Thoracic aorta (tissue), 2 donors: Measurements from ENCODE around the gene TEF. TPM values are rescaled to one million over a fixed set of nuclear protein-coding genes. Genes with fewer than 3 reads are reported as not detected.

ENCODE experiments used
- ATAC-seq: fragments of 150-250 bp; one replicate; pipeline ENCODE4 v1.8.0; 2017; ENCODE audit warnings: low read depth; ENCODE audit not compliant: insufficient number of reproducible peaks, low FRiP score
- DNase-seq: peaks from one replicate; pipeline ENCODE4 v3.0.0-alpha.2; 2020; ENCODE audit warnings: low spot score
- H3K27ac ChIP-seq, 2 donors: fragments of 200-600 bp; sonication (generic); 1 replicate in 1 of 2; 2 replicates in 1 of 2; pipeline ENCODE4 v1.5.1; 2016; ENCODE audit warnings: mild to moderate bottlenecking in 2 of 2, moderate library complexity in 2 of 2
- H3K27me3 ChIP-seq: fragments of 200-600 bp; sonication (generic); replicated peaks from 2 replicates; pipeline ENCODE4 v1.6.0; 2016; ENCODE audit warnings: mild to moderate bottlenecking; ENCODE audit not compliant: insufficient read depth
- H3K36me3 ChIP-seq: fragments of 200-600 bp; sonication (generic); one replicate; pipeline ENCODE4 v1.5.1; 2016
- H3K4me1 ChIP-seq, 2 donors: fragments of 200-600 bp; sonication (generic); 1 replicate in 1 of 2; 2 replicates in 1 of 2; pipeline versions ENCODE4 v1.5.1 to v1.6.0; 2016; ENCODE audit warnings: low read depth in 2 of 2, mild to moderate bottlenecking in 1 of 2; ENCODE audit not compliant: control insufficient read depth in 1 of 2
- H3K4me3 ChIP-seq: fragments of 200-600 bp; sonication (generic); 2 replicates; pipeline ENCODE4 v1.5.1; 2016; ENCODE audit warnings: mild to moderate bottlenecking
- H3K9me3 ChIP-seq: fragments of 200-600 bp; sonication (generic); 2 replicates; pipeline ENCODE4 v1.5.1; 2016
- total RNA-seq, 2 donors: library from RNA; depleted of rRNA; stranded (reverse); fragments of >200 nt; gene quantifications; one replicate each; pipeline versions ENCODE4 v1.1.0 to v1.2.3, GENCODE V29; 2016
- TF ChIP-seq, protein P1 (sequence below): fragments of 200-600 bp; sonication (generic); IDR thresholded peaks from one replicate; pipeline ENCODE4 v1.5.1; 2019; ENCODE audit warnings: antibody characterized with exemption

Gene TEF
- total RNA-seq, 2 donors from 2014 or later = 21.4 to 23.1 TPM

DNA sequence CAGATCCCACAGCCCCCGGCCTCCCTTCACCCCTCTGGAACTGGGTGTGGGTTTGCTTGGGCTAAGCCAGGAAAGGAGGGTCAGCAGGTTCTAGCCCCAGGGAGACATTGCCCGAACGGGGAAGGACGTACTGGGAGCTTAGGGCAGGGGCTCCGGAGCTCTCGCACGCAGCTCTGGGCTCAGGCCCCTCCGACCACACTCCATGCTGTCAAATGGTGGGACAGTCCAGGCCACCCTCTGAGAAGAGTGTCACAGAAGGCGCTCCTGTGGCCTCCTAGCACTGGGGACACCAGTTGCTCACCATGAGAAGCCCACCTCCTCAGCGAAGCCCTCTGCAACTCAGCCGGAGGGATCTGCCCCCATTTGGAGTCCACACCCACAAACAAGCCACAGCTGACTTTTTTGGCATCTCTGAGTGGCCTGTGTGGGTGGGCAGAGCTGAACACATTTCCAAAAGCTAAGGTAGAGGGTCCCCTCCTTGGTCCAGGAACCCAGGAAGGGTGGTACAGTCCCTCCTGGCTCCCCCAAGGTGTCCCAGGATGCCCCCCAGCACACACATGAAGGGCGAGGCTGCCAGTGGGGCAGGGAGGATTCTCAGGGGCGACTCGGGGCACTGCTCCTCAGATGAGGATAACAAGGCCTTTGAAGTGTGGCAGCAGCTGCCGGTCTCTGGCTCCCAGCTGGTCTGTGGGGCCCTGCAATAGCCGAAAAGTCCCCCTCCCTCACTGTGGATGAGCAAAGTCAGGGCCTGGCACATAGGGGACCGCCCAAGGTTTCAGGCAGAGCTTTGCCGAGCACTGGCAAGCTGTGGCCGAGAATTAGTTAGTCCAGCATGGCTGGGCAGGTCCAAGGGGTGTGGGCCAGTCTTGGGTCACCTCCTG, 13.0 kb upstream of the TEF start:
- ATAC-seq = no peak
- TF ChIP-seq, protein P1, sequence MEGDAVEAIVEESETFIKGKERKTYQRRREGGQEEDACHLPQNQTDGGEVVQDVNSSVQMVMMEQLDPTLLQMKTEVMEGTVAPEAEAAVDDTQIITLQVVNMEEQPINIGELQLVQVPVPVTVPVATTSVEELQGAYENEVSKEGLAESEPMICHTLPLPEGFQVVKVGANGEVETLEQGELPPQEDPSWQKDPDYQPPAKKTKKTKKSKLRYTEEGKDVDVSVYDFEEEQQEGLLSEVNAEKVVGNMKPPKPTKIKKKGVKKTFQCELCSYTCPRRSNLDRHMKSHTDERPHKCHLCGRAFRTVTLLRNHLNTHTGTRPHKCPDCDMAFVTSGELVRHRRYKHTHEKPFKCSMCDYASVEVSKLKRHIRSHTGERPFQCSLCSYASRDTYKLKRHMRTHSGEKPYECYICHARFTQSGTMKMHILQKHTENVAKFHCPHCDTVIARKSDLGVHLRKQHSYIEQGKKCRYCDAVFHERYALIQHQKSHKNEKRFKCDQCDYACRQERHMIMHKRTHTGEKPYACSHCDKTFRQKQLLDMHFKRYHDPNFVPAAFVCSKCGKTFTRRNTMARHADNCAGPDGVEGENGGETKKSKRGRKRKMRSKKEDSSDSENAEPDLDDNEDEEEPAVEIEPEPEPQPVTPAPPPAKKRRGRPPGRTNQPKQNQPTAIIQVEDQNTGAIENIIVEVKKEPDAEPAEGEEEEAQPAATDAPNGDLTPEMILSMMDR = no peak
- Histone ChIP-seq H3K9me3 (no peaks in the 10 kb centered on the region), H3K4me1 (peaks cover 22 to 33% of the 10 kb centered on the region in 2 donors), H3K27ac (peak overlapping the region; percentile 13 to 35), H3K27me3 (no peaks in the 10 kb centered on the region), H3K4me3 (peak overlapping the region; percentile 75), H3K36me3 (no peaks in the 10 kb centered on the region)
- DNase-seq = no peak

DNA sequence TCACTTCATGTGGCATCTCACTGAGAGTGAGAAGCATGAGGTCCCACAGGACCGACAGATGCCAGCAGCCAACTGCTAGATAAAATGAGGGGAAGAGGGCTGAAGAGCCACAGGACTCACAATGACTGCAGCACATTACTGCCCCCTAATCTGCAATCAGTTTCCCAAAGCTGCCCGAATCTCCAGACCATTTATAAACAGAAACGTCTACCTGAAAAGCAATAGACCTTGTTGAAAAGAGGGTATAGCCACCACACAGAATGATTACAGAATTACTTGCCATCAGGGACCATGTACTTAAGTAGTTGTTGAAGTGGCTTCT, 12.4 kb upstream of the TEF start:
- peak overlapping the region; percentile 75 for H3K4me3 ChIP-seq
- H3K4me1 ChIP-seq = peaks cover 22 to 33% of the 10 kb centered on the region in 2 donors
- ATAC-seq = no peak
- DNase-seq = no peak
- TF ChIP-seq, protein P1 = no peak
- H3K36me3 ChIP-seq = no peaks in the 10 kb centered on the region
- peak overlapping the region in 1 of 2 donors; percentile 35 for H3K27ac ChIP-seq
- H3K9me3 ChIP-seq = no peaks in the 10 kb centered on the region
- H3K27me3 ChIP-seq = no peaks in the 10 kb centered on the region

DNA sequence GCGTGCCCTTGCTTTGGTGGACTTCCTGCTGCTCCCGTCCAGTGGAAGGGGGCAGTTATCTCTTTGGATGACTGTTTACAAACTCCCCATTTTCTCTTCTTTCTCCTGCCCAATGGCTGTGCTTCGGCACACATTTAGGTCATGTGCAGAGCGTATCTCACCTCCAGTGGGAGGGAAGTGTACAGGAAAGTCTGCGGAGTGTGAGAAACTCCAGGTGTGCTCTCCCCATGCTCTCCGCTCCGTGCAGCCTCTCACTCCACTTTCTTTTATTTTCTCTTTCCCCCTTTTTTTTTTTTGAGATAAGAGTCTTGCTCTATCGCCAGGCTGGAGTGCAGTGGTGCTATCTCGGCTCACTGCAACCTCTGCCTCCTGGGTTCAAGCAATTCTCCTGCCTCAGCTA, 11.9 kb upstream of the TEF start:
- no peak overlapping the region for H3K4me3 ChIP-seq
- DNase-seq (no peak), ATAC-seq (no peak)
- H3K27me3 ChIP-seq = no peaks in the 10 kb centered on the region
- TF ChIP-seq, protein P1 = no peak
- H3K27ac ChIP-seq = no peak overlapping the region
- no peaks in the 10 kb centered on the region for H3K36me3 ChIP-seq
- H3K9me3 ChIP-seq = no peaks in the 10 kb centered on the region
- H3K4me1 ChIP-seq = peaks cover 22 to 33% of the 10 kb centered on the region in 2 donors

DNA sequence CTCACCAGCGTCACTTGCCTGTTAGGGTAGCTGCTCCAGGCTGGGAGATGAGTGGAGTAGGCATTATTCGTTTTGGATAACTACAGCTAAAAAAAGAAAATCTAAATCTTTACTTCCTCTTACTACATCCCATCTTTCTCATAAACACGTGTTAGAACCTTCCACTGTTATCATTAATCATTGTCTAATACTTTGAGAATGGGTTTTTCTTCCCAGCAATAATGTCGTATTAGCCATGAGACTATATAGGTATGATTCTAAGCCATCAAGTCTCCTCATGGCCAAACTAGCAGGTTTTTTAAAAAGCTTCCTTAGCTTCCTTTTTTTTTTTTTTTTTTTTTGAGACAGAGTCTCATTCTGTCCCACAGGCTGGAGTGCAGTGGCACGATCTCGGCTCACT, 3.9 kb upstream of the TEF start:
- Histone ChIP-seq H3K4me1 (peaks cover 8 to 12% of the 10 kb centered on the region in 2 donors), H3K27me3 (no peaks in the 10 kb centered on the region), H3K9me3 (no peaks in the 10 kb centered on the region), H3K36me3 (no peaks in the 10 kb centered on the region), H3K4me3 (no peak overlapping the region), H3K27ac (no peak overlapping the region)
- ATAC-seq (no peak), DNase-seq (no peak)
- TF ChIP-seq, protein P1 = no peak

DNA sequence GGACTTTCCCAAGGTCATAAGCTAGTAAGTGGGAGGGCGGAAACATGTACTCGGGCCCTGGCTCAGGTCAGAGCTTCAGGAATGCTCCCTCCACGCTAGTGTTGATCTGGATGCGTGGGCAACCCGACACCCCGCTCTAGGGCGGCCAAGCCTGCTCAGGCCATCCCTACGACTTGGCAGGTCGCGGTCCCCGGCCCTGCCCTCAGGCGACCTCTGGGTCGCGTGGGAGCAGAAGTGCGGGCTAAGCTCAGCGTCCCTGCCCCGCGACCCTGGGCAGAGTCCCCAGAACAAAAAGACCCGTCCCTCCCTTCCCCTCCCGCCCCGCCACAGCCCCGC, 781 bp upstream of the TEF start:
- Histone ChIP-seq H3K4me1 (peaks cover 13 to 18% of the 10 kb centered on the region in 2 donors), H3K9me3 (no peaks in the 10 kb centered on the region), H3K36me3 (no peaks in the 10 kb centered on the region), H3K4me3 (peak overlapping the region; percentile 97), H3K27ac (peak overlapping the region; percentile 92 to 98), H3K27me3 (no peaks in the 10 kb centered on the region)
- TF ChIP-seq, protein P1 = no peak
- DNase-seq (peak; percentile 62), ATAC-seq (peak; percentile 39)
